SK-N-SH treated with all-trans-retinoic acid at 6 μM for 48 hours (cell line): ENCODE data around the gene MMP25.

Experiments
- ATAC-seq: fragments of 200-7000 bp; cut with Tn5 transposase; 3 replicates; pipeline ENCODE4 v1.9.1; 2020; ENCODE audit warnings: mild to moderate bottlenecking, moderate library complexity
- ARNTL ChIP-seq: fragments of 450-650 bp; formaldehyde crosslinking; IDR thresholded peaks from 2 replicates; pipeline ENCODE4 v1.5.0; 2020; ENCODE audit warnings: low read depth, mild to moderate bottlenecking, moderate library complexity, borderline replicate concordance
- BACH2 ChIP-seq: fragments of 250-450 bp; sonication (Bioruptor Pico); IDR thresholded peaks from 2 replicates; pipeline ENCODE4 v1.9.0; 2021; ENCODE audit warnings: mild to moderate bottlenecking, borderline replicate concordance
- CREB5 ChIP-seq: fragments of 250-450 bp; sonication (Bioruptor Pico); IDR thresholded peaks from 2 replicates; pipeline ENCODE4 v1.5.1; 2020; ENCODE audit warnings: low read depth, mild to moderate bottlenecking, moderate library complexity
- CSDC2 ChIP-seq: fragments of 250-450 bp; sonication (Bioruptor Pico); IDR thresholded peaks from 2 replicates; pipeline ENCODE4 v1.5.0; 2020; ENCODE audit warnings: mild to moderate bottlenecking, moderate library complexity
- ESRRG ChIP-seq: fragments of 250-450 bp; sonication (Bioruptor Pico); IDR thresholded peaks from 2 replicates; pipeline ENCODE4 v1.6.1; 2021; ENCODE audit warnings: mild to moderate bottlenecking
- GLIS3 ChIP-seq: fragments of 250-450 bp; sonication (Bioruptor Pico); IDR thresholded peaks from 2 replicates; pipeline ENCODE4 v1.5.0; 2020; ENCODE audit warnings: mild to moderate bottlenecking, moderate library complexity
- ISL1 ChIP-seq: fragments of 250-450 bp; sonication (Bioruptor Pico); IDR thresholded peaks from 2 replicates; pipeline ENCODE4 v2.1.2; 2022; ENCODE audit warnings: mild to moderate bottlenecking, moderate library complexity
- OSR1 ChIP-seq: fragments of 250-450 bp; sonication (Bioruptor Pico); IDR thresholded peaks from 2 replicates; pipeline ENCODE4 v1.8.0; 2022; ENCODE audit warnings: moderate library complexity, mild to moderate bottlenecking, inconsistent platforms
- PATZ1 ChIP-seq: fragments of 250-450 bp; sonication (Bioruptor Pico); IDR thresholded peaks from 2 replicates; pipeline ENCODE4 v1.8.0; 2020; ENCODE audit warnings: mild to moderate bottlenecking, moderate library complexity, borderline replicate concordance
- POU6F1 ChIP-seq: fragments of 250-450 bp; sonication (Bioruptor Pico); IDR thresholded peaks from 2 replicates; pipeline ENCODE4 v1.8.0; 2021; ENCODE audit warnings: low read depth, mild to moderate bottlenecking, moderate library complexity, borderline replicate concordance
- PPARA ChIP-seq: fragments of 250-450 bp; sonication (Bioruptor Pico); IDR thresholded peaks from 2 replicates; pipeline ENCODE4 v1.5.0; 2020; ENCODE audit warnings: mild to moderate bottlenecking, borderline replicate concordance
- SNAI2 ChIP-seq: fragments of 250-450 bp; sonication (Bioruptor Pico); IDR thresholded peaks from 2 replicates; pipeline ENCODE4 v1.5.0; 2020; ENCODE audit warnings: mild to moderate bottlenecking, moderate library complexity
- TCF4 ChIP-seq: fragments of 250-450 bp; sonication (Bioruptor Pico); IDR thresholded peaks from 2 replicates; pipeline ENCODE4 v1.8.0; 2021; ENCODE audit warnings: mild to moderate bottlenecking, moderate library complexity, borderline replicate concordance
- TOX ChIP-seq: fragments of 250-450 bp; sonication (Bioruptor Pico); IDR thresholded peaks from 2 replicates; pipeline ENCODE4 v1.8.0; 2021; ENCODE audit warnings: mild to moderate bottlenecking, moderate library complexity, borderline replicate concordance
- TSHZ2 ChIP-seq: fragments of 250-450 bp; sonication (Bioruptor Pico); IDR thresholded peaks from 2 replicates; pipeline ENCODE4 v1.5.0; 2020; ENCODE audit warnings: mild to moderate bottlenecking, moderate library complexity
- ZFP3 ChIP-seq: fragments of 250-450 bp; sonication (Bioruptor Pico); IDR thresholded peaks from 2 replicates; pipeline ENCODE4 v1.5.0; 2020; ENCODE audit warnings: mild to moderate bottlenecking, moderate library complexity
- ZNF565 ChIP-seq: fragments of 450-650 bp; formaldehyde crosslinking; conservative IDR thresholded peaks from 2 replicates; pipeline ENCODE4 v1.5.0; 2020; ENCODE audit warnings: low read depth, mild to moderate bottlenecking, moderate library complexity
- ZNF70 ChIP-seq: fragments of 450-650 bp; formaldehyde crosslinking; IDR thresholded peaks from 2 replicates; pipeline ENCODE4 v1.5.0; 2020; ENCODE audit warnings: mild to moderate bottlenecking, moderate library complexity
- ZNF8 ChIP-seq: fragments of 450-650 bp; formaldehyde crosslinking; IDR thresholded peaks from 2 replicates; pipeline ENCODE4 v1.5.0; 2020; ENCODE audit warnings: mild to moderate bottlenecking, moderate library complexity

MMP25 gene

GRCh38 chr16:3058139-3059030 is 12.0 kb downstream of the MMP25 start:
- peak; percentile 53 for ATAC-seq
- TF ChIP-seq CSDC2 (CRISPR knock-in tag) (no peak), ISL1 (CRISPR knock-in tag) (no peak), CREB5 (CRISPR knock-in tag) (no peak), ARNTL (CRISPR knock-in tag) (no peak)

- peak; percentile 96 for ATAC-seq
Observed at GRCh38 chr16:3059041-3059722, 12.8 kb downstream of the MMP25 start.

GRCh38 chr16:3059723-3060242 is 13.4 kb downstream of the MMP25 start:
- TF ChIP-seq ZFP3 (CRISPR knock-in tag), result no peak
- no peak for TF ChIP-seq POU6F1
- TF ChIP-seq ZNF70 (CRISPR knock-in tag), result no peak
- TF ChIP-seq ZNF565 (CRISPR knock-in tag), result no peak
- no peak for TF ChIP-seq ESRRG (CRISPR knock-in tag)
- TF ChIP-seq BACH2 (CRISPR knock-in tag), result no peak
- TF ChIP-seq PPARA (CRISPR knock-in tag), result no peak
- no peak for TF ChIP-seq ISL1 (CRISPR knock-in tag)
- TF ChIP-seq TSHZ2 (CRISPR knock-in tag), result no peak; the same call in 1 of the 2 replicates
- TF ChIP-seq ZNF8 (CRISPR knock-in tag), result no peak
- TF ChIP-seq PATZ1 (CRISPR knock-in tag), result no peak
- no peak for TF ChIP-seq CREB5 (CRISPR knock-in tag)
- no peak for TF ChIP-seq TCF4 (CRISPR knock-in tag)
- no peak for TF ChIP-seq SNAI2 (CRISPR knock-in tag)
- no peak for TF ChIP-seq OSR1 (CRISPR knock-in tag)
- TF ChIP-seq ARNTL (CRISPR knock-in tag), result no peak
- no peak for TF ChIP-seq GLIS3 (CRISPR knock-in tag)
- no peak for TF ChIP-seq TOX (CRISPR knock-in tag)
- no peak for ATAC-seq

More at GRCh38 chr16:3059041-3059722, 12.8 kb downstream of the MMP25 start:
- peak; percentile 42; the same call in 1 of the 2 replicates for TF ChIP-seq PATZ1 (CRISPR knock-in tag)
- TF ChIP-seq PPARA (CRISPR knock-in tag), result no peak
